ENCODE results near the gene AUTS2.

The AUTS2 gene

DNA sequence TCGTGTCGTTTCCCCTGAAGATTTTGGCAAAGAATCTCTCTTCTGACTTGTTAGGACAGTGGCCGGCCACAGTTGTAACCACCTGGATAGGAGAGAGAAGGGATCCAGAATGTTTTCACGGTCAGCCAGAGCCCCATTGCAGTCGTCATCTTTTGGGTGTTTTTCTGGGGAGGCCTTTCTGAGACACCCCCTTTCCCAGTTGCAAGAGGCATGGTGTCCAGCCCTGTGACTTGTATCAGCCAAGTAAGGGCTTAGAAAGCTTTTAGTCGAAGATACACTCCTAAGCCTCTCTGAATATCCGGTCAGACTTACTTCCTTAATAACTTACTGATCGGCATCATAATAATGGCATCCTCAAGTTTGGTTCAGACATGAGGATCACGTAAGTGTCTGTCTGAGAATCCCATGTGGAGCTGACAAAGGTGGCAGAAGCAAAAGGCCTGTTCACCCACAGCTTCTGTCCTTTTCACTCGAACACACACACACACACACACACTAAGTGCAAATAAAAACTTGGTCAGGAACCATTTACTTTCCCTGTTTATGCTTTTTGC lies 1098.0 kb downstream of the AUTS2 start:
- DNase-seq (ENCODE audit: low spot score), result no peak

DNA sequence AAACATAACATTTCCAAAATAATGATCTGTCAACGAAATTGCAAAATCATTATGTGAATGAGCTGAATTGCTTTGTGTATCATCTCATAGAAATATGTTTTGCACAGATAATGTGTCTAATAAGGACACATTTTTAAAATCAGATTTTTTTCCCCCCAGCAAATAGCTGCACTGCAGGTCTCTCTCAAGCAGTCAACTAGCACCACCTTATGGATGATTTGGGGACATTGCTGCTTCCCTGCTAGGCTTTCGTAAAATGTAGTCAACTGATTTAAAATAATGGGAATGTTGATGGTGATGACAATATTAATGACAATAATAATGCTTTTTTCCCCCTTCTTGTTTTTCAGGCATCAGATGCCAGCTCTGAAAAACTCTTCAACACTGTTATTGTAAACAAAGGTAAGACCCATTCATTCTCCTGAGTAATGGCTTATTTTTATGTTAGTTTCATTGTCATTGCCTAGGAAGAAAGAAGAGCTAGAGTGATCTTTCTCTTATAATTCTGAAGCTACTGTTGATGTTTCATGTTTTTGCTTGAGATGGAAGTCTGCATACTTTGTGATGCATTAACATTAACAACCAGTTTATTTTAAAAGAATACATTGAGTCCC lies 1100.1 kb downstream of the AUTS2 start:
- peak; percentile 57 for DNase-seq (ENCODE audit: low spot score)

DNA sequence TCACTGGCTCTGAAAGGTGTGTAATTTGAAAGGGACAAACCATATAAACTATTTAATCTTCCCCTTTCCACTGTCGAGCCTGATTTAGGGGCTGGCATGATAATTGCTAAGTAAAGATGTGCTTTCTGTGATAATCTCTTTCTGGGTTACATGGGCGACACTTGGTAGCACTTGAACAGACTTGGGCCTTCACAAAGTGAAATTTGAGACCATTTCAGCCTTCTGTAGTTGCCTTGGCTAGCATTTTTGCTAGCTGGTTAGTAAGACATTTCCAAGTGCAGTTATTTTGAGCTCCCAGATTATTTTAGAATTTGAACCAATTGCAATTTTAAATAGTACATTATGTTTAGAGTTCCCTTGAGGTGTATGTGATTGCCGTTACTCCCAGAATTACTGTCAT lies 1101.0 kb downstream of the AUTS2 start:
- DNase-seq (ENCODE audit: low spot score), result no peak

DNA sequence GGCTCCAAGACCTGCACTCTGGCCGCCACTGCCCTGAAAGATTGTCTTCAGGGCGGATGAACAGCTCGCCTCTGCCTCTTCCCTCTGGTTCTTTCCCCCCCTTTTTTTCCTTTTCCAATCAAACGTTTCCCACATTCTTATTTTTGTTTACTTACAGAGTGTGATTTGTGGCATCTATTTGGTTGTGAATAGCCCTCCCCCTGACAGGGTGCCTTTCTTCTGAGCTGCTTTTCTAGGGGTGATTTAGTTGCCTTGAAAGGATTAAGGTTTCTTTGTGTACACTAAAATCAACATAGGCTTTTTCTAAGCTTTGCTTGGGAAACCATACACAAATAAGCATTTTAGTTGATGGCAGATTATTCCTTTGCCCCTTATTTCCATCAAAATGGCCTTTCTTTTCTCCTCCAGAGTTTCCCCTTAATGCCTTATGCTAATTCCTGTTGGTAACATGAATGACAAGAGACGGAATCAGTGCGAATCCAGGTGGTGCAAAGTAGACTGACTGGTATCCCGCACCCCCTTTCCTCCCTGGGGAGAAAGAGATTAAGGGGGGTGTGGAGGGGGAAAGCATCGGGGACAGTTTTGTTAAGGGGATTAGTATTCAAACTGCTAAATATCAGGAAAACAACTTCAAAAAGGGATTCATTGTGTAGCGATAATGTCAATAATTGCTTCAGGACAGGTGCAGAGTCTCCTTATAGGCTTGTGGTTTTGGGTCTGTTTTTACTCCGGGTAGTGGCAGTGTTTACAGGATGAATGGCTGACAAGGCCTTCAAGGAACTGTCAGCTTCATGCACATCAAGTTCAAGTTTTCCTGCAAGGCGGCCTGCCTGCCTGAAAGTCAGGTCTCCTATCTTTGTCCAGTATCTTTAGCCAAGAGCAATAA lies 1102.0 kb downstream of the AUTS2 start:
- no peak for DNase-seq (ENCODE audit: low spot score)

DNA sequence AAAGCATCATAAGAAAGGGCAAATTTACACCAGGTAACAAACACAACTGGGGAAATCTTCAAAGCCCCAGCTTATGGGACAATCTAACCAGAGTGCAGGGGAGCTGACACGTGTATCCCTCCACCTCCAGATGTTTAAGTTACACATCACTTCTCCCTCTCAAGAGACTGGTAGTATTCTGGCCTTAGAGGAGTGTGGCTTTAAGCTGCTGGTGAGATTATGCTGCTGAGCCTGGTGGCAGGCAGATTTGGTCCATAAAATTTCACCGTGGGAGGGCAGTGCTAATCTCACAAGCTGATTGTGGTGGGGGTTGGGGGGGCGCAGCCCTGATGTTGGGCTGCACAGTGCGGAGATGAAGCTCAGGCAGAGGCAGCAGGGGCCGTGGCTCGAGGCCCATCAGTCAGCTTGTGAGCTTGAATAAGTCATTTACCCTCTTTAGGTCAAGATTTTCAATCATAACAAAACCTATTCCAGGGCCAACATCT lies 1102.7 kb downstream of the AUTS2 start:
- DNase-seq (ENCODE audit: low spot score), result no peak

DNA sequence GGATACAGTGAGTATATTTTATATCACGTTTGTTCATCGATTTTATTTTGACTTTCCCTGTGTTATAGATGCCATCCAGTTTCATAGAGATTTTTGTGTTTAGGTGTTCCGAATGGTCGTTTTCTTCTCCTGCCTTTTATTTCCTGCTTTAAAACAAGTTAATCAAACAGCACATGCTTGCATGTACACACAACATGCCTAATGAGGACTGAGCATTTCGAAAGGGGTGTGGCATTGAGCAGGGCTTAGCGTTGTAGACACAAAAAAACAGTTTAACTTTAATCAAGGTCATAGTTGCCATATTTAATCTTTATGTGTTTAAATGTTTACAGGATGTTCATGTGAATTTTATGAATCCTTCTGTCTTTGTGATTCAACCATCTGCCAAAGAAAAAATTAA lies 1103.2 kb downstream of the AUTS2 start:
- DNase-seq (ENCODE audit: low spot score), result no peak

DNA sequence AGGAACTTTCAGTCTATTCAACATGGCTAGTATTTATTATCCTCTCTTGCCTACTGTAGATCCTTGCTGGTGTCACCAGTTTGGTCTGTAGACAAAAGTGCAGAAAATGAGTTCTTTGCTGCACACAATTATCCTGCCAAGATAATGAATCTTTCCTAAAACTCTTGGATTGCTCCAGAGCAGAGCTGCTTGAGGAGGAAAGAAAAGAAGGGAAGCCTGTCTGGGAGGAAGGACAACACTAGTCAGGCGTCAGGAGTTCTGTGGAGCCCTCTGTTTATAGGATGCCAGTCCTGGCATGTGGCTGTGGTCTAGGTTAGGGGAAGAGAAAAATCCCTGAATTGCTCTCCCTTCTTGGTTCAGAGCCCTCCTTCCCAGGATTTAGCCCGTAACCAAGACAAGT lies 1103.7 kb downstream of the AUTS2 start:
- no peak for DNase-seq (ENCODE audit: low spot score)

DNA sequence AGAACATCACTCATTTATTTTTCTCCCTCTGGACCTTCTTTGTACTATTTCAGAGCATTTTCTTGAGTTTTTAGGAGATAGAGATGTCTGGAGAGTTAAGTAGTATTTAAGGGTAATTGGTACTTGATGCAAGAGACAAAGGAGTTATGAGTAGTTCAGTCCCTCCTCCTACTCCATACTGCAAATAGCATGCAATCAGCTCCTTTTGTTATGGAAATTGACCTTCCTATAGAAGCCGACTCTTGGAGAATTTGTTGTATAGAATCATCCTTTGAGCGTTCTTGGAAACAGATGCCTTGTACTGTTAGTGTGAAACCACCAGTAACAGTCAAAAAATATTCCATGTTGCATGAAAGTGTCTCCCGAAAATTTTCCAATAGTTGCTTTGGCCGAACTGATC lies 1105.5 kb downstream of the AUTS2 start:
- no peak for DNase-seq (ENCODE audit: low spot score)

DNA sequence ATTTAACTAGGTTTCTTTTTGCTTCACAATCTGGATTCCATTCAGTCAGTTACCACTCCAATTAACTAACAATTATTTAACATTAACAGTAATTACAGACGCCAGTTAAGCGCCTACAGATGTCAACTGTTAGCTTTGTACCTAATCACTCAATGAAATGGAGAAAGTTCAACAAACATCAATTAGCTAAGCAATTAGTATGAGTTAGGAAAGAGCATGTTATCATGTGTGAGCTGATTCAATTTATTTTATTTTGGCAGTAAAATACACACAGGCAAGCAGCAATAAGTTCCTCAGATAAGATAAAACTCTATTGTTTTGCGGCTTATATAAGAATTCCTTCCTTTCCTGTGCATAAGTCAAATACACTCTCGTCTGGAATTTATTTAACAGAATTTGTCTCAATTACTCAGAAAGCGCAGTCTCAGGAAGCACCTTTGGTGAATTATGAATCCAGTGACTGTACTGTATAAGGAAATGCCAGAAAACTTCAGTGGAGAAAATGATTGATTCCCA lies 1106.6 kb downstream of the AUTS2 start:
- no peak for DNase-seq (ENCODE audit: low spot score)

DNA sequence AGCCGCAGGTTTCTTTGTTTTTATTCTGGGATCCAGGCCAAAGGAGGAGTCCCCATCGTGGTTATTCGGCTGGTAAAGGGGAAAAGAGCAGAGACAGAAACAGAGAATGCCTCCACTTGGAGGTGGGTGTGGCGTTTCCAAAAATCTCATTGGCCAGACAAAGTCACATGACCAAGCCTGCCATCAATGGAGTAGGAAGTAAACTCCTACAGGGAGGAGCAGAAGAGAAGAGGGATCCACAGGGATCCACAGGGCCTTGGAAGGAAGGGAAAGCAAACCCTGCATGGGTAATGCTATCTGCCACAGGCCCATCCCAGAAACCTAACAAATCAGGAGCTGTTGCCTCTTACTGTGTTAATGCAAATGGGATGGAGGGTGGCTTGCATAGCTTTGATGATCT lies 1107.9 kb downstream of the AUTS2 start:
- DNase-seq (ENCODE audit: low spot score), result no peak

DNA sequence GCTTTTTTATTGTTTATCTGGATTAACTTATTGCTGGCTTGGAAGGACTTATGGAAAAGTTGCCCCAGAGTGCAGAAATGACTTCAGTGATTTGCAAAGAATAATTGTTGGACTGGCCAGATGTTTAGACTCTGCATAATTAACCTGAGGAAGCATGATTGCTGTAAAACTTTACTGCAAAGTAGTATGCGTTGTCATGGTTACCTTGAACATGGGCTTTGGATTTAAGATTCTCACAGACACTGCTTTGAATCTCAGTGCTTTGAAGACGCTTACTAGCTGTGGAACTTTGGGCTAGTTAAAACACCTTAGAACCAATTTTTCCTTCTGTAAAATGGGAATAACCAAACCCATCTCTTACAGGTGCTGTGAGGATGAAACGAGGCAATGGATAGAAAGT lies 1108.4 kb downstream of the AUTS2 start:
- DNase-seq (ENCODE audit: low spot score), result no peak

DNA sequence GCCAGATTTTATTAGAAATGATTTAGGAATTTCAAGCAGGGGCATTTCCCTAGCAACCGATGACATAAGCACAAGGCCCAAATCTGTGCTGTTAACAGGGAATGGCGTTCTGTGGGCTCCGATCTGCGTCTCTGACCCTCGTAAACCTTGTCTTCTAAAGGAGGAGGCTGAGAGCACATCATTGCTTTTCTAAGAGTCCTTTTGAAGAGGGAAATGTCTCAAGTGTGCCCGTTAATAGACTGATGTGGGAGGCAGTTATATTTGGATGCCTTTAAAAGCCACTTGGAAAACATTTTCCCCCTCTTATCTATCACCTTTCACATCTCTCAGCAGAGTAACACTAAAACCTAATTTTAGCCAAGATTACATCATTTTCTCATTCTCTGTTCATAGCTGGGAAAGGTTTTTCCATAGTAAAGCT lies 1109.6 kb downstream of the AUTS2 start:
- no peak for DNase-seq (ENCODE audit: low spot score)

DNA sequence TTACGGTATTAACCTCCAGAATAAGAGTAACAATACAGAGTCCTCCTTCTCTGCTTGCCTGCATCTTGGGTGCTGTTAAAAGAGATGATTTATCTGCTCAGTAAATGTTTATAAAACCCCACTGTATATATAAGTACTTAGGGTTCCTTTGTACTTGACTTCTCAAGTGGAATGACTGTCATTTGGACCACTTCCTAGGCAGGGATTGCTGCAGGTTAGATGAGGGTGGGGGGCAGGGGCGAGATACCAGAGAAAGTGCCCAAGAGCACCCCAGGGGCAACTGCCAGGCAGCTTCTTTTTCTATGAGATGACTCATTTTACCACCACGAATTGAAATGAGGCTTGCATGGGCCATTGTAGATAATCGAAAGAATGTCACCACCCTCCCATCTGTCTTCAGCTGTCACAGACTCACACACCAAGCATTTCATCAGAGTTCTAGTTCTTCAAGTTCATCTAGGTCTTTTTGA lies 1111.8 kb downstream of the AUTS2 start:
- no peak for DNase-seq (ENCODE audit: low spot score)

DNA sequence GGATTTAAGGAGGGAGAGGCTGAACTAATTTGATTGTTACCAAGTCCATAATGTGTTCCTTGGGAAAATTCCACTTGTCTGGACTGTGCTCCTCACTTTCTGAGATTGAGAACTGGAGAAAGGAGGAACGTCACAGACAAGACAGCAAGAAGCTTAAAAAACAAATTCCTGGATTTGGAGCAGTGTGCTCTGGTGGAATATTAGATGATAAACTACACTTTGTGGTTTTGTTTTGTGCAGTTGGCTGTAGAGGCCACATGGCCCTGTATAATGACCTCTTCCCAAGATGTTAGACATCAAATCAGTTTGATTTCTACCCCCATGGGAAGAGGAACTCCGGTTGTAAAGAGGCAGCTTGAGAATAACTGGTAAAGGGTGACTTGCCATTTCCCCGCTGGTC lies 1112.4 kb downstream of the AUTS2 start:
- no peak for DNase-seq (ENCODE audit: low spot score)

DNA sequence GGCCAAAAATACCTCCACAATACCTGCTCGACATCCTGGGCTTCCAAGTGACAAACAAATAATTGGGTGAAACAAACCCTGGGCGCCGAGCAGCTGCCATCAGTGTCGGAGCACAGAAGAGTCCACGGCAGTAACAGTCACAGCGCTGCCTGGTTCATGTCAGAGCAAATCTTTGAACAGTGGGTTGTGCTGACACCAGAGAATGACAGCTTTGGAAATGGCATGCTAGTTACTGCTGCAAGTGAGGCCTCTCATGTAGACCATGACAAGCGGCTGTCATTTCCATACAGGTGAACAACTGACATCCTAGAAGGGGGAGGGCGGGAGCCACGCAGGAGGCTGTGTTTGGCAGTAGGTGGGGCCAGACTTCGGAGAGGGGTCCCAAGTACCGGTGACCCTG lies 1113.2 kb downstream of the AUTS2 start:
- DNase-seq (ENCODE audit: low spot score), result no peak

DNA sequence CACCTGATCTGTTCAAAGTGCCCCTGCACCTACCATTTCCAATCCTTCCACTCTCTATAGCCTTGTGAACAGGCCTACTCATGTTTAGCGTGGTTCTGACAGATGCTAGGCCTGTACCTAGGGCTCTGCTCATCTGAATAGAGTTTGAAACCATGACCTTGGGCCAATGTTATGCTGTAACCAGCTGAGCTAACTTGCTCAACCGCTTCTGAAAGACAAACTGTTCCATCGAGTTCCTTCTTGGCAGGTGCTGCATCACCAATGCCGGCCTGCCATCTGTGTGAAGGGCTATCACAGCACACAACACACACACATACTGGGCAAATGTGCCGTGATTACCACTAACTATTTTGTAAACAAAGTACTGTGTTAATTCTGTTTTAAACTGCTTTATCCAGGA lies 1114.7 kb downstream of the AUTS2 start:
- DNase-seq (ENCODE audit: low spot score), result no peak

DNA sequence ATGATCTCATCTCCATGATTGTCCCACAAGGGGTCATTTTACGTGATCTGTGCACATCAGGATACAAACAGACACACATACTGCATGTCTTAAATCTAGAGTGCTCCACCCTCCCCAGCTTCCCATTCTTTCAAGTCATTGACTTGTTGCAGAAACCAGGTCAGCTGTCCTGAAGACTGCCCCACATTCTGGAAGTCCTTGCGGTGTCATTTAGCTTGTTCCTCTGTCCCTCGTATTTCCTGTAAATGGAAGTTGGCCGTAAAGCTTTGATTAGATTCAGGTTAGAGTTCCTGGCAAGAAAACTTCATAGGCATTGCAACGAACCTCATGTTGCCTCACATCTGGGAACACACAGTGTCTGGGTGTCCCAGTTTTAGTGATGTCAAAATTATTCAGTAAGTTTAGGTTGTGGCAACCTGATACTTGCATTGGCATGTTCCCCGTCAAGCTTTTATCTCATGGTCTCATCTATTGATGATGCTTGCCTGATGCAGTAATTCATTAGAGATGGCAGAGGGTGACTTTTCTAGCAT lies 1116.3 kb downstream of the AUTS2 start:
- no peak for DNase-seq (ENCODE audit: low spot score)

DNA sequence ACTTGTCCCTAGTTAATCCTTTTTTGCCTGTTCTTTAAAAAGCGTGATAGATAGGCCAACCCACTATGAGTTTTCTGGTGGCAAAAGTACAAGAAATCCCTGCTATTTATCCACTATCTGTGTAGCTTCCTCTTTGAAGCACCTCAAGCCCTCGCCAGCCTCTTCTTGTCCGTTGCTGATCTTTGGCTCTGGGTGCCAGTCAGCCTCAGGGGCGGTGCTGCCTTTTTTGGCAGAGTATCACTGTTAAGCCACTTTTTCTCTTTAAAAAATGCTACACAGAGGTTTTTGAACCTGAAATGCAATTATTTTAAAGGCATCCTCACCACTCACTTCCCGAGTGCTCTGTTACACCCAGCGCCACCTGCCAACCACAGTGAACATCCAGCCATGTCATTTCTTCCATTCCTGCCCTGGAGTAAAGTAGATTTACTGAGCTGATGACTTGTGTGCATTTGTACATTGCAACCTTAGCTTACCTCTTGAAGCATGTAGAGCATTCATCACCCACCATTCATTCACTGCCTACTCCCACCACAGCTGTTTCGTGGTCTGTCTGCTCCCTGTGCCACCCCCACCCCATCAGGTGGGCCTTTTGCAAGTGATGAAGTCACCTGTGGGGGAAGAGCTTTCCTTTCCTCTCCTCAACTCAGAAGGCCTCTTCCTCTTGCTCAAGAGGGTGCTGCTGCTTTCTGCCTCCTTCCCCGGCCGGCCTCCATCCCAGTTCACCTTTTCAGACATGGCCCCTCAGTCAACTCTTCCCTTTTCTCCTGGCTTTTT lies 1119.5 kb downstream of the AUTS2 start:
- no peak for DNase-seq (ENCODE audit: low spot score)

DNA sequence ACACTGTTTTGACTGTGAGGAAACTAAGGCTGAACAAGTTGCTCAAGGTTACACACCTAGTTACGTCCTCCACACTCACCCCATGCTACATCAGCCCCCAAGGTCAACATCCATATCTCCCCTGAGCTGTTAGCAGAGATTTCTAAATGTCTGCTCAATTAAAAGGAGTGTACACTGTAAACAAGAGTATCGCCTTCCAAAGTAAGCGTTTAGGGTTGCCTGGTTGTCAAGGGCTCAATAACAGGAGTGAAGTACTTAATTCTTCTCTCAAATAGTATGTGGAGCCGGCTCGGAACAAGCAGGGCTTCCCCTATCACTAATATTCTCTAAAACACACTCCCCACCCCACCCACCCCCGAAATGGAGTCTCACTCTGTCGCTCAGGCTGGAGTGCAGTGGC lies 1120.8 kb downstream of the AUTS2 start:
- DNase-seq (ENCODE audit: low spot score), result no peak

DNA sequence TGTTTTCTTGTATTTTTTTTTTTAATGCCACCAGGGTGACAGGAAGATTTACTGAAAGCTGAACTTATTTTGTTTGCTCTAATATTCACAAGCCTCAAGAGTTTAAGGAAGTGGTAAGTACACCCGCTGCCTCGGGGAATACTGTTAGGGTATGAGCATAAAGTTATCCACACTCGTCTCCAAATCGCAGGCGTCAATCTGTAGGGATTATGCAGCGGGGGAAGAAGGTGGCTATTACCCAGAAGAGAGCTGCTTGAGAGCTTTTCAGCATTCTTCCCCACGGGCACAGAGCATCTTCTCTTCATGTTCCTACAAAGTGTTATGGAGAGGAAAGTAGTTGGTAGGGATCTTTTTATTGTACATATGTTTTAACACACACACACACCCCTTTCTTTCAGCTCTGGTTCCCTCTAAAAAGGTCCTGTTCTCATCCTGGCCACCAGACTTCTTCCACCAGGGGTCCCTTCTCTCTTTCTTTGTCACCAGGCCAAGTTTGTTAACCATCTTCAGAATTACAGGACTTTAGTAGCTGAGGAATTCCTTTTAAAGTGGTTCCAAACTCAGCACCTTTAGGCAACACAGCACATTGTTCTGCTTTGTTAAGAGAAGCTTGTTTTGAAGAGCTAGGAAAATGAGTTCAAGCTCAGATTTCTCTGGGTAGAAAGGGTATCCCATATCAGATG lies 1122.1 kb downstream of the AUTS2 start:
- DNase-seq (ENCODE audit: low spot score), result no peak

DNA sequence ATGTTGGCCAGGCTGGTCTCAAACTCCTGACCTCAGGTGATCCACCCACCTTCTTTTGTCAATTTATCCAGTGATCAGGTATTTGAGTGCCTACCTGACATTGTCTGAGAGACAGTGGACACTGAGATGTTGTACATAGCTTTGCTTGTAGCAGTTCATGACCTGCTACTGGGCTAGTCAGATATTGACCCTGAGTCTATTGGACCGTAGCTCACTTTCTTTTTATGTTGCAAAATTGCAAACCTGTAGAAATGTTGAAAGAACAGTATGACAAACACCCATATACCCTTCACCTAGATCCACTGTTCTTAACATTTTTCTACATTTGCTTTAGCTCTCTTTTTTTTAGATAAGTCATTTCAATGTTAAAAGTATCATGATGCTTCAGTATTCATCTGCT lies 1123.2 kb downstream of the AUTS2 start:
- no peak for DNase-seq (ENCODE audit: low spot score)
